A549 (cell line): ENCODE measurements around the gene LOXL4.

Experiments used
- FOSL2 ChIP-seq, 2 experiments: fragments of 450-650 bp in 1 of 2; fragments of >200 bp in 1 of 2; sonication (Bioruptor Twin) in 1 of 2; formaldehyde crosslinking; IDR thresholded peaks; 2 replicates each; pipeline versions ENCODE4 v1.5.0 to v1.6.1; 2016 to 2020; ENCODE audit warnings: mild to moderate bottlenecking in 1 of 2, moderate library complexity in 1 of 2
- HDAC2 ChIP-seq: fragments of 200-600 bp; sonication (generic); IDR thresholded peaks from 2 replicates; pipeline ENCODE4 v1.6.1; 2016
- HMGXB4 ChIP-seq: fragments of 250-450 bp; sonication (Bioruptor Pico); IDR thresholded peaks from 2 replicates; pipeline ENCODE4 v1.5.0; 2021; ENCODE audit warnings: mild to moderate bottlenecking, moderate library complexity, borderline replicate concordance
- MYC ChIP-seq: IDR thresholded peaks from 2 replicates; pipeline ENCODE4 v1.6.1; 2012; ENCODE audit warnings: mild to moderate bottlenecking, inconsistent platforms, low read length, improper control_type of control experiment, borderline replicate concordance
- POLR2A ChIP-seq: IDR thresholded peaks from 2 replicates; pipeline ENCODE4 v1.6.1; 2012; ENCODE audit warnings: mild to moderate bottlenecking, low read length
- RNF2 ChIP-seq: fragments of 200-600 bp; sonication (generic); IDR thresholded peaks from 2 replicates; pipeline ENCODE4 v1.6.1; 2016; ENCODE audit warnings: low read depth, mild to moderate bottlenecking, antibody characterized with exemption, moderate library complexity, borderline replicate concordance
- SREBF2 ChIP-seq: fragments of 450-650 bp; IDR thresholded peaks from 2 replicates; pipeline ENCODE4 v1.6.1; 2014; ENCODE audit warnings: mild to moderate bottlenecking, moderate library complexity
- USF2 ChIP-seq: fragments of 450-650 bp; IDR thresholded peaks from 2 replicates; pipeline ENCODE4 v1.6.1; 2014; ENCODE audit warnings: antibody characterized with exemption
- TF ChIP-seq, protein P1 (sequence below): fragments of >200 bp; sonication (Bioruptor Twin); formaldehyde crosslinking; IDR thresholded peaks from 3 replicates; pipeline ENCODE4 v1.5.1; 2016
- TF ChIP-seq, protein P2 (sequence below): IDR thresholded peaks from 2 replicates; pipeline ENCODE4 v1.6.1; 2012

DNA sequence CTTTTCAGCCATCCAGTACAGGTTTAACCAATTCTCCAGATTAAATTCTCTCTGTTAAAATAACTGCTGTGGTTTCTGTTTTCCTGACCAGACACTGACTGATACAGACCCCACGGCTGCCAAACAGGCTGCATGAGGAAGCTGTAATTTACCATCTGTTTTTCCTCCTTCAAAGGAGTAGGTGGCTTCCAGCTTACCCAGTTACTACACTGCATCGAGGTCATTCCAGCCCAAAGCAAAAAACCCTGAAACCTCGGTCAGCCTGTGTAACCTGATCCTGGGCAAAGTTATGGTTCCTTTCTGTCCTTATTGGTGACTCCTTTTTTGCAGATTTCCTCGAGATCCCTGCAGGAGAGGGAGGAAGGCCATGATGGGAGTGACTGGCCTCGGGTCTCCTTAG, 27.9 kb upstream of the LOXL4 start:
- TF ChIP-seq, protein P1, sequence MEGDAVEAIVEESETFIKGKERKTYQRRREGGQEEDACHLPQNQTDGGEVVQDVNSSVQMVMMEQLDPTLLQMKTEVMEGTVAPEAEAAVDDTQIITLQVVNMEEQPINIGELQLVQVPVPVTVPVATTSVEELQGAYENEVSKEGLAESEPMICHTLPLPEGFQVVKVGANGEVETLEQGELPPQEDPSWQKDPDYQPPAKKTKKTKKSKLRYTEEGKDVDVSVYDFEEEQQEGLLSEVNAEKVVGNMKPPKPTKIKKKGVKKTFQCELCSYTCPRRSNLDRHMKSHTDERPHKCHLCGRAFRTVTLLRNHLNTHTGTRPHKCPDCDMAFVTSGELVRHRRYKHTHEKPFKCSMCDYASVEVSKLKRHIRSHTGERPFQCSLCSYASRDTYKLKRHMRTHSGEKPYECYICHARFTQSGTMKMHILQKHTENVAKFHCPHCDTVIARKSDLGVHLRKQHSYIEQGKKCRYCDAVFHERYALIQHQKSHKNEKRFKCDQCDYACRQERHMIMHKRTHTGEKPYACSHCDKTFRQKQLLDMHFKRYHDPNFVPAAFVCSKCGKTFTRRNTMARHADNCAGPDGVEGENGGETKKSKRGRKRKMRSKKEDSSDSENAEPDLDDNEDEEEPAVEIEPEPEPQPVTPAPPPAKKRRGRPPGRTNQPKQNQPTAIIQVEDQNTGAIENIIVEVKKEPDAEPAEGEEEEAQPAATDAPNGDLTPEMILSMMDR, result no peak
- TF ChIP-seq HMGXB4 (CRISPR knock-in tag) (no peak), POLR2A (no peak), HDAC2 (no peak), SREBF2 (no peak), USF2 (no peak), MYC (no peak), RNF2 (no peak), FOSL2 (IDR thresholded peaks at IDR 0.05) (no peak), FOSL2 (CRISPR knock-in tag; IDR thresholded peaks at IDR 0.05) (no peak)
- TF ChIP-seq, protein P2, sequence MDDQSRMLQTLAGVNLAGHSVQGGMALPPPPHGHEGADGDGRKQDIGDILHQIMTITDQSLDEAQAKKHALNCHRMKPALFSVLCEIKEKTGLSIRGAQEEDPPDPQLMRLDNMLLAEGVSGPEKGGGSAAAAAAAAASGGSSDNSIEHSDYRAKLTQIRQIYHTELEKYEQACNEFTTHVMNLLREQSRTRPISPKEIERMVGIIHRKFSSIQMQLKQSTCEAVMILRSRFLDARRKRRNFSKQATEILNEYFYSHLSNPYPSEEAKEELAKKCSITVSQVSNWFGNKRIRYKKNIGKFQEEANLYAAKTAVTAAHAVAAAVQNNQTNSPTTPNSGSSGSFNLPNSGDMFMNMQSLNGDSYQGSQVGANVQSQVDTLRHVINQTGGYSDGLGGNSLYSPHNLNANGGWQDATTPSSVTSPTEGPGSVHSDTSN, result no peak
